ENCODE measurements around the gene ZBTB3.
"Not testable (repeated sequence)": the region's sequence is repeated elsewhere in the genome, so short reads cannot be mapped to it uniquely, and the experiment has no call there.

Gene ZBTB3

GRCh38 chr11:62716206-62716605 lies 37.8 kb downstream of the ZBTB3 start:
- no peak for DNase-seq (ENCODE audit: low read depth, low spot score)

DNA sequence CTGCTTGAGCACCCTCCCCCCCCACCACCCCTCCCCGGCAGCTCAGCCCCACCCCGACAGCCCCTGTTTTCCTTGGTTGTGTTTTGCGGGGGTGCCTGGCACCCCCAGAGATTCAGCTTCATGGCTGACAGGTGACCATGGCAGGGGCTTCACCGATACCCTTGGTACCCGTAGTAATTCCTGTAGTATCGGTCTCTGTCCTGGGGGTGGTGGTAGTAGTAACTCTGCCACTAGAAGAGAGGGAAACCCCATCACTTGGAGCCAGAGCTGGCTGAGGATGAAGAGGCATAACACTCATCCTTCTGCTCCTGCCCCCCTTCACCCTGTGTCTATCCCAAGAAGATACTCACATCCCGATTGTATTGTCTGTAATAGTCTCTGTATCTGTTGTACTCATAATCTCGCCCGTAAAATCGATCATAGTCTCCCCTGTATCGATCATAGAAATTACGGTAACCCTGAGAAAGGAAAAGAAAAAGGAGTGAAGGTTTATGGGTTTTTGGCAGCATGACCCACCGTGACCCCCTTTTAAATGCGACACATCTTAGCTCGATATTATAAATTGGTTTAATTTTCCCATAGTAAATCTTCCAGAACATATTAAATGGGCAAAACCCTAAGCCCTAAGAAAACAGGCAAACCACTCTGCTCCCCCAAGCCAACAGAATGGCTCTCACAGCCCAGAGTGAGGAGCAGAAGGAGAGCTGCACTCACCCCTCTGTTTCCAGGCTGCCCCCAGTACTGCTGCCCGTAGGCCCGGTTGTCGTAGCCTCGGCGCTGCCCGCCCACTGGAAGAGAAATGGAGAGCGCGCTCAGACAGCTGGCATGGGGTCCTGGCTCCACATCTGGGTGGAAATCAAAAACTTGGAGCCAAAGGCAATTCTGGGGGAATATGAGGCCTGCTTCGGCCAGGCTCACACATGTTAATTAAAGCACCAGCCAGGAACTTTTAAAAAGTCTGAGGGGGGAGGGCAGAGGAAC lies 38.5 kb downstream of the ZBTB3 start:
- DNase-seq (ENCODE audit: low read depth, low spot score) = no peak

- no peak for DNase-seq (ENCODE audit: low read depth, low spot score)
Measured at GRCh38 chr11:62713343-62713742, 40.6 kb downstream of the ZBTB3 start.

GRCh38 chr11:62712861-62713260 lies 41.1 kb downstream of the ZBTB3 start:
- DNase-seq (ENCODE audit: low read depth, low spot score) = no peak

DNA sequence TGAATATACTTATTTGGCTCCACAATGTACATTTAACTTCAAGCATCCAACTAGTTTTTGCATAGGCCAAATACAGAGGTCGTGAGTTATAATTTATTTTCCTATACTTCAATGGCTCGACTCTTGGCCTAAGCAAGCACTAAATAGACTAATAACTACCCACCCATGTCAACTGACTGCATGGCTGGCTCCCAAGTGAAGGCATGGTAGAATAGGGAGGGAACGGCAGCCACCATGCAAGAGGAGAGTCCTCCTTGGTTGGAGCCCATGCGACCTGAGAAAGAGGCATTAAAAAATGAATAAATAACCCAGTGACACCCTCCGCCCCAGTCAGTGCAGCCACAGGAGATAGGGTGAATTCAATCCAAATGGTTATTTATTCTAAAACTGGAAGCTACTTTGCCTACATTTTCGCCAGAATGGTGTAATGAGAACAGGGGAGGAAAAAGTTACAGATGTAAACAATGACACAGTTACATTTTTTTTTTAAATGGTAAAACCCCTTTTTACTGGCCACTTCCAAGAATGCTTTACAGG lies 41.6 kb downstream of the ZBTB3 start:
- no peak for DNase-seq (ENCODE audit: low read depth, low spot score)

DNA sequence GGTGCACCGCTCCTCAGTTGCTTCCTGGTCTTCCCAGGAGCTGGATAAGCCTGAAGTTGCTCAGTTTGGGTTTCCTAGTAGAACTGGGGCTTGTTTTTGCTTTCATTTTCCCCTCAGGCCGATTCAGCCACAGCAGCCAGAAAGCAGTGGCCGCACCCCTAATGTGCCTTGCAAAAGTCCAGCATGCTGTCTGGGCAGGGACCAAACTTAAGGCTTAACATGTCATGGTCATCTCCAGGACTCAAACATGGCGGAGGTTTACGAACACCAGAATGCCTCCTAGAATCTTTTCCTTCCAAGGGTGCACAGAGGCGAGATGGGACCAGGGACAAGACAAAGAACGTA lies 44.0 kb downstream of the ZBTB3 start:
- no peak for DNase-seq (ENCODE audit: low read depth, low spot score)

GRCh38 chr11:62709247-62710000 lies 44.5 kb downstream of the ZBTB3 start:
- peak; percentile 96 for DNase-seq (ENCODE audit: low read depth, low spot score)

DNA sequence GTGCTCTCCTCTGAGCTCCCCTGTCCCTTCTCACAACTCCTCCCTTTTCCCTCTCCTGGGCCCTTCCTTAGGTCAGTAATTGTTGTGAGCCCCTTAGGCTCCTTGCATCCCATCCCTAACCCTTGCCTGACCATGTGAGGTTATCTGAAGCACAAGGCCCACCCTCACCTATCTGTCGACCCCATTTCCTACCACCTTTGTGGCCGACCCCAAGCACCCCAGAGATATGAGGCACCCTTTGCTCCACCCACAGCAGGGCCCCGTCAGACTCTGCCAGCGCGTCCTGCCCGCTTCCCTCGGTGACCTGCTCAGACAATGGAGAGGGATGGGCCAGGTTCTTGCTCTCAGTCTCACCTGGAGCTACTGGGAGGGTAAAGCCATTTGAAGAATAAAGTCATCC lies 45.2 kb downstream of the ZBTB3 start:
- DNase-seq (ENCODE audit: low read depth, low spot score) = no peak

DNA sequence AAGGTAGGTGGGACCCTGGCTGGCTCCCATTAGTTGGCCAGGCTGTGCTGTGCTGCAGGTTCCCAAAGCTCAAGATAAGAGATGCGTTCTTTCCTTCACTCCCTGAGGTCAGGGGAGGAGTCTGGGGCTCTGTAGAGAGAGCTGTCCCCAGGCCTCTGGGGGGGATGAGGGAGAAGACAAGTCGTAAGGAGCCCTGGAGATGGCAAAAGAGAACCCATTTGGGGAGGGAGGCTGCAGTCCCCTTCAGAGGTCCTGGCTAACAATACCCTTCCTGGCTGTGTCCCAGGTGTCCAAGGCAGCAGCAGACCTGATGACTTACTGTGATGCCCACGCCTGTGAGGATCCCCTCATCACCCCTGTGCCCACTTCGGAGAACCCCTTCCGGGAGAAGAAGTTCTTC lies 45.6 kb downstream of the ZBTB3 start:
- no peak for DNase-seq (ENCODE audit: low read depth, low spot score)

DNA sequence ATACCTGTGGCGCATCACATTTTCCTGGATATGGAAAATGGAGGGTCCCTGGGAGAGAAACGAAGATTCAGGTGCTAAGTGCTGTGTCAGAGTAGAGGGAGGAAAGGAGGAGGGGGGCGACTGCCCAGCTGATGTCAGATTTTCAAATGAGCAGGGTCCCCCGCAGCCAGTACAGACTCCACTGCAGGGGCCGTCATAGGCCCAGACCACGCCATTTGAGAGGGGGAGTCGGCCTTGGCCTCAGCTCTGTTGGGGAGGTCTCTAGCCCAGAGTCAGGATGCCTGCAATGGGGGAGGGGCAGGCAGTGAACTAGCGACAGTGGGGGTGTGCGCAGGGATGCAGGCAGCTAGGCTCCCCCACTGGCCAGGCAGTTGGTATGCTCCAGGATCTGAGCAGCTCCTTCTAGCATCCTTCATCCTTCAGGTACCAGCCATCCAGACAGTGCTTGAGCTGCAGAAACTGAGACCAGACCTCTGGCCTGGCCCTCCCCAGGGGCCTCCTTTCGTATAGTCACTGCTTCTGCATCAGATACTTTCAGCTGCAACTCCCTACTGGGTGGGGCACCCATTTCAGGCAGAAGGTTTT lies 46.6 kb downstream of the ZBTB3 start, which contains the start of the genes BSCL2 and GNG3:
BSCL2 (minus strand) TSS at position 148 of the 585 bp plus-strand sequence. CDS start 229 bp downstream, outside the sequence.
GNG3 (plus strand) TSS at position 400 of the 585 bp plus-strand sequence. CDS start 620 bp downstream, outside the sequence.
- no peak for DNase-seq (ENCODE audit: low read depth, low spot score)

DNA sequence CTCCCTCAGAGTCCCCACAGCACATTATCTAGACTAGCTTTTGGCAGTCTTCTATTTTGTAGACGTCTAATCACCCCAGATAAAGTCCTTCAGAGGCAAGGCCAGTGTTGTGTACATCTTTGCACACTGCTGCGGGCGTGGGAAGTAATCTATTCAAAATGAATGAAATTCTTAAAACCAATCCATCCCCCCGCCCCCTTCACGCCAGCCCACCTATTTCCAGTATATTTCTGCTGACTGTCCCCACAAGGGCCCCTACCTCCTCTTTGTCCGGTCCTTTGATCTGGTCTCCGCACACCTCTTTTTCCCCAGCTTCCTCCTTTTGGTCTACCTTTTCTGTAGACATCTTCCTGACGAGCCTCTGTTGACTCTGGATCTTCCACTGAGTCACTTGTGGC lies 47.1 kb downstream of the ZBTB3 start:
- DNase-seq (ENCODE audit: low read depth, low spot score) = no peak

DNA sequence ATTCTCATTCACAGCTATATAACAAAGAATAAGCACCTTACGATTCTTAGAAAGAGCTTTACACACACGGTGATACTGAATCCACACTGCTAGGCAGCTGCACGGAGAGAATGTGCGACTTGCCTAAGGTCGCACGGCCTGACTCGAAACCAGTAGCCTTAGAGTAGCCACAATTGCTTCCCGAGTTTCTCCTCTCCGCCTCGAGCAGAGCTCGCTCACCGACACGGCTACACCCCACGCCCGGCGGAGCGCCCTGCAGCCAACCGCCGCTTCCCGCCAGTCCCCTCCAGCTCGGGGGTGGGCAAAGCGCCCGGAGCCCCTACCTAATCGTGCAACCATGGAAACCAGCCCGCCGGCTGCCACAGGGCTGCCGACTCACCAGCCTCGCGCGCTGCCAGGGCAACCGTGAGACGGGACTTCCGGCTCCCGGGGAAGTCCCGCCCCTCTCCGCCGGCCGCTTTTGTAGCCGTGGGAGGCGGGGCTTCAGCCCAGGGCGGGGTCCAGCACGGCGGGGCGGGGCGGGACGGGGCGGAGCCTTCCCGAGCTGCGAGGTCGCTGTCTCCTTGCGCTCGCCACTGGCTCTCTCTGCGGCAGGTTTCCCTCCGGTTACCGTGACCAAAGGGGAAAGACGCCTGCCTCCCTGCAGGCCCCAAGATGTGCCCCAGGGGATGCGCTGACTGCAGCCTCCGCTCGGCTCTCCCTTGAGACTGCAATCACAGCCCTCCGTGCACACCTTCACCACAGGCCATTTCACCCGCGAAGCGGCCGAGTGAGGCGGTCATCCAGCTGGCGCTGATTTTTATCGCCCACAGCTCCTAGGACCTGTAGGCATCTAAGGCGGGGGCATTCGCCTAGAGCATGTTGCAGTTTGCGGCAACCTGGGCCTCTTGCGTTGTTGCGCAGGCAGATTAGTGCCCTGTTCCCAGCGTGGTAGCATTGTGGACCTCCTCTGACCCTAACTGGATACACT lies 47.8 kb downstream of the ZBTB3 start:
- DNase-seq (ENCODE audit: low read depth, low spot score) = peak; percentile 73

DNA sequence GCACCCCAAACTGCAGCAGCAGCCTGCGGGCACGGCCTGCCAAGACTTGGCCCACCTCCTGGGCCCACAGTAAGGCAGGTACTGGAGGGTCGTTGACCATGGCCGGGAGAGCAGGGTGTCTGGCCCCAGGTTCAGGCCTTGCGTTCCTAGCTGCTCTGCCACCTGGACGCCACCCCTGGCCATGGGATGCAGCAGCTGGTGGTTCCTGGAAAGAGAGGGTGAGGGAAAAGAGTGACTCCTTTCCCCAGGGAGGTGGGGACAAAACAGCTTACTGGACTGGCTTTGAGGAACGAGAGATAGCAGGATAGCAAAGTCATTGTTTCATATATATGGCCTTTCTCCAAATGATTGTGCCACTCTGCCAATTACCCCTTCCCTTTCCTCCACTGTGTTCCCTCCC lies 48.5 kb downstream of the ZBTB3 start:
- DNase-seq (ENCODE audit: low read depth, low spot score) = no peak

DNA sequence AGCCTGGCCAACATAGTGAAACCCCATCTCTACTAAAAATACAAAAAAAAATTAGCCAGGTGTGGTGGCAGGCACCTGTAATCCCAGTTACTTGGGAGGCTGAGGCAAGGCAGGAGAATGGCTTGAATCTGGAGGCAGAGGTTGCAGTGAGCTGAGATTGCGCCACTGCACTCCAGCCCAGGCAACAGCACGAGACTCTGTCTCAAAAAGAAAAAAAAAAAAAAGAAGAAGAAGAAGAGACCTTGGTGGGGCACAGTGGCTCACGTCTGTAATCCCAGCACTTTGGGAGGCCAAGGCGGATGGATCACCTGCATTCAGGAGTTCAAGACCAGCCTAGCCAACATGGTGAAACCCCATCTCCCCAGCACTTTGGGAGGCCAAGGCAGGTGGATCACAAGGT lies 50.0 kb downstream of the ZBTB3 start:
- DNase-seq (ENCODE audit: low read depth, low spot score) = not testable (repeated sequence)

DNA sequence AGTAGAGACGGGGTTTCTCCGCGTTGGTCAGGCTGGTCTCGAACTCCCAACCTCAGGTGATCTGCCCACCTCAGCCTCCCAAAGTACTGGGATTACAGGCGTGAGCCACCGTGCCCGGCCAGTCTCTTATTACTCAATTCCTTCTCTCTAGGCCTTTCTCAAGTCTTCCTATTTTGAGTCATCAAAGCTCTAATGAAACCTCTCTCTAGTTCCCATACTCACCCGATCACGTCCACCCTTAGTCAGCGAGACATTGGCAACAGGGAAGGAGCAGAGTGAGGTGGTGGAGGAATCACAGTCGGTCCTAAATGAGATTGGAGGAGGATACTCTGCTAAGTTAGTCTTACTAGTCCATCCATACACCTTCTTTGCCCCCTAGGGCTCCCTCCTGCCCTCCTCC lies 51.7 kb downstream of the ZBTB3 start:
- DNase-seq (ENCODE audit: low read depth, low spot score) = no peak
